GM23248 (cell line): ENCODE data around the gene FAT1.

Source experiments
- EZH2 ChIP-seq: fragments of 200-600 bp; sonication (generic); IDR thresholded peaks from 2 replicates; pipeline ENCODE4 v1.6.1; 2018; ENCODE audit warnings: antibody characterized with exemption, mild to moderate bottlenecking; ENCODE audit not compliant: insufficient read depth, poor library complexity, severe bottlenecking
- EZH2phosphoT487 ChIP-seq: fragments of 200-600 bp; sonication (generic); IDR thresholded peaks from 2 replicates; pipeline ENCODE4 v1.6.1; 2018; ENCODE audit warnings: antibody characterized with exemption, moderate library complexity, mild to moderate bottlenecking, low read depth; ENCODE audit not compliant: insufficient read depth

DNA sequence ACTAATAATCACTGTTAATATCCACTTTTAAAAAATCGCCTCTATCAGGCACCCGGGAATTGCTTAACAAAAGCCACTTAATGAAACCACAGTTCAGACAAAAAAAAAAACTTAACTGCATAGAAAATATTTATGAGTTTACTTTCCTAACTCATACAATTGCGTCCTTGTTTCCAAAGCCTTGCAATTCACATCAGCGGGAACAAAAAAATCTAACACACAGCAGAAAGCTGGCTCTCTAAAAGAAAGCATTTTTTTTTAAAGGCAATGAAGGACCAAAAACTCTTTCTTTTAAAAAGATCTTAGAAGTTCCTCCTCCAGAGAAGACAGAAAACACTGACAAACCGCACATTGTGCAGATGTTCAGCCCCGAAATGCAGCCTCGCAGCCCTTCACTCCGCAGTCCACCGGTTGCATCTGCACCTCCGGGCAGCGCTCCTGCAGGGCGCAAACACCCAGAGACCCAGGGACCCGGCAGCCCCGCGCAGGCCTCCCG is 812 bp downstream of the FAT1 start:
- TF ChIP-seq EZH2 (no peak), EZH2phosphoT487 (no peak)
